HG02884 (cell line): Measurements from ENCODE around the gene TXNDC15.
"Not testable (repeated sequence)": the region's sequence is repeated elsewhere in the genome, so short reads cannot be mapped to it uniquely, and the experiment has no call there.

Source experiments
- ATAC-seq: cut with Tn5 transposase; IDR thresholded peaks from one replicate; pipeline ENCODE4 v1.9.1; 2021; ENCODE audit warnings: mild to moderate bottlenecking, moderate library complexity; ENCODE audit not compliant: unreplicated experiment

Gene TXNDC15

GRCh38 chr5:134873987-134874830 lies at the start of gene TXNDC15:
Gene TXNDC15, plus strand, starts transcription at chr5:134874371. Its CDS starts 57 bp downstream, at chr5:134874428.
- peak; percentile 84 for ATAC-seq

GRCh38 chr5:134824681-134825080 lies 49.5 kb upstream of the TXNDC15 start:
- no peak for ATAC-seq

- no peak for ATAC-seq
These were observed 49.0 kb upstream of the TXNDC15 start for GRCh38 chr5:134825212-134825611.

- no peak for ATAC-seq
These were observed 40.7 kb upstream of the TXNDC15 start for GRCh38 chr5:134833340-134834032.

GRCh38 chr5:134835623-134836022 lies 38.5 kb upstream of the TXNDC15 start:
- no peak for ATAC-seq

- no peak for ATAC-seq
These were observed 36.5 kb upstream of the TXNDC15 start for GRCh38 chr5:134837530-134838181.

GRCh38 chr5:134838361-134838760 lies 35.8 kb upstream of the TXNDC15 start:
- not testable (repeated sequence) for ATAC-seq

GRCh38 chr5:134840811-134841210 lies 33.4 kb upstream of the TXNDC15 start:
- no peak for ATAC-seq

GRCh38 chr5:134844252-134844651 lies 29.9 kb upstream of the TXNDC15 start:
- no peak for ATAC-seq

GRCh38 chr5:134845335-134845851 lies 28.8 kb upstream of the TXNDC15 start:
- ATAC-seq: no peak

GRCh38 chr5:134845852-134846640 lies 28.1 kb upstream of the TXNDC15 start, which contains the start of gene C5orf24:
Gene C5orf24, plus strand, starts transcription at chr5:134845968. Its CDS starts 8,933 bp downstream, at chr5:134854901.
- peak; percentile 93 for ATAC-seq

- ATAC-seq: no peak
These were observed 27.6 kb upstream of the TXNDC15 start for GRCh38 chr5:134846641-134846960.

- not testable (repeated sequence) for ATAC-seq
These were observed 24.7 kb upstream of the TXNDC15 start for GRCh38 chr5:134849434-134849933.

GRCh38 chr5:134851307-134851923 lies 22.8 kb upstream of the TXNDC15 start:
- ATAC-seq: no peak

GRCh38 chr5:134856465-134856864 lies 17.7 kb upstream of the TXNDC15 start:
- not testable (repeated sequence) for ATAC-seq

- ATAC-seq: no peak
These were observed 16.8 kb upstream of the TXNDC15 start for GRCh38 chr5:134857401-134857800.

- ATAC-seq: no peak
These were observed 9.5 kb upstream of the TXNDC15 start for GRCh38 chr5:134864707-134865106.

GRCh38 chr5:134873494-134873893 lies 677 bp upstream of the TXNDC15 start:
- ATAC-seq: no peak

GRCh38 chr5:134874831-134875655 lies 872 bp downstream of the TXNDC15 start:
- ATAC-seq: peak; percentile 31
